ENCODE results near the gene MFSD6.

MFSD6 gene

GRCh38 chr2:190440113-190440512 is 32.0 kb downstream of the MFSD6 start:
- no peak for DNase-seq

- DNase-seq = no peak
Measured at GRCh38 chr2:190441564-190441963, 33.4 kb downstream of the MFSD6 start.

- no peak for DNase-seq
Measured at GRCh38 chr2:190443055-190443454, 34.9 kb downstream of the MFSD6 start.

GRCh38 chr2:190443778-190444481 is 35.8 kb downstream of the MFSD6 start:
- peak; percentile 62 for DNase-seq

GRCh38 chr2:190444976-190445375 is 36.8 kb downstream of the MFSD6 start:
- DNase-seq = no peak

GRCh38 chr2:190446193-190446592 is 38.0 kb downstream of the MFSD6 start:
- no peak for DNase-seq

GRCh38 chr2:190446750-190447516 is 38.8 kb downstream of the MFSD6 start:
- no peak for DNase-seq

GRCh38 chr2:190447766-190448165 is 39.6 kb downstream of the MFSD6 start:
- no peak for DNase-seq

GRCh38 chr2:190449925-190450324 is 41.8 kb downstream of the MFSD6 start:
- no peak for DNase-seq

GRCh38 chr2:190450363-190450762 is 42.2 kb downstream of the MFSD6 start:
- no peak for DNase-seq

- no peak for DNase-seq
Measured at GRCh38 chr2:190451561-190452176, 43.5 kb downstream of the MFSD6 start.

- DNase-seq = no peak
Measured at GRCh38 chr2:190452433-190452832, 44.3 kb downstream of the MFSD6 start.

GRCh38 chr2:190454795-190455194 is 46.6 kb downstream of the MFSD6 start:
- DNase-seq = no peak

GRCh38 chr2:190455358-190456095 is 47.4 kb downstream of the MFSD6 start:
- no peak for DNase-seq

- DNase-seq = no peak
Measured at GRCh38 chr2:190456833-190457232, 48.7 kb downstream of the MFSD6 start.

GRCh38 chr2:190457256-190457655 is 49.1 kb downstream of the MFSD6 start:
- DNase-seq = no peak

GRCh38 chr2:190458352-190459107 is 50.4 kb downstream of the MFSD6 start:
- no peak for DNase-seq

GRCh38 chr2:190459881-190460280 is 51.7 kb downstream of the MFSD6 start:
- DNase-seq = no peak

GRCh38 chr2:190460487-190460886 is 52.3 kb downstream of the MFSD6 start:
- DNase-seq = no peak

GRCh38 chr2:190462181-190462580 is 54.0 kb downstream of the MFSD6 start:
- DNase-seq = no peak

GRCh38 chr2:190462611-190463010 is 54.5 kb downstream of the MFSD6 start:
- no peak for DNase-seq

- no peak for DNase-seq
Measured at GRCh38 chr2:190465060-190465459, 56.9 kb downstream of the MFSD6 start.

Data from fibroblast of skin of abdomen (primary cell).